Peyer's patch (tissue), 4 donors: ENCODE measurements around the gene VRK3. TPM values are rescaled to one million over a fixed set of nuclear protein-coding genes. Genes with fewer than 3 reads are reported as not detected.
A peak's percentile ranks its signal among the peaks of the same experiment; 100 is the strongest.

Experiments
- DNase-seq, 3 donors: peaks; one replicate each; pipeline ENCODE4 v3.0.0-alpha.2; 2017 to 2019
- H3K27ac ChIP-seq, 4 donors: fragments of 200-600 bp; sonication (generic); one replicate each; pipeline ENCODE4 v1.5.1; 2016 to 2019
- H3K27me3 ChIP-seq, 2 donors: fragments of 200-600 bp; sonication (generic); one replicate each; pipeline ENCODE4 v1.5.1; 2019
- H3K36me3 ChIP-seq, 3 donors: fragments of 200-600 bp; sonication (generic); one replicate each; pipeline ENCODE4 v1.5.1; 2016 to 2019
- H3K4me1 ChIP-seq, 4 donors: fragments of 200-600 bp; sonication (generic); one replicate each; pipeline ENCODE4 v1.5.1; 2016 to 2019
- H3K4me3 ChIP-seq, 4 donors: fragments of 200-600 bp; sonication (generic); 1 replicate in 3 of 4; 2 replicates in 1 of 4; pipeline ENCODE4 v1.5.1; 2016 to 2019; ENCODE audit warnings: mild to moderate bottlenecking in 1 of 4
- H3K9me3 ChIP-seq, 4 donors: fragments of 200-600 bp; sonication (generic); one replicate each; pipeline ENCODE4 v1.5.1; 2016 to 2019; ENCODE audit warnings: mild to moderate bottlenecking in 1 of 4
- POLR2A ChIP-seq, 2 donors: fragments of 450-650 bp; IDR thresholded peaks; one replicate each; pipeline ENCODE4 v1.5.1; 2017; ENCODE audit warnings: antibody characterized with exemption in 2 of 2, mild to moderate bottlenecking in 2 of 2, moderate library complexity in 2 of 2
- total RNA-seq, 4 donors: library from RNA; depleted of rRNA; stranded (reverse); fragments of >200 nt; gene quantifications; one replicate each; pipeline ENCODE4 v1.1.0, GENCODE V29; 2016
- TF ChIP-seq, protein P1 (sequence below), 6 experiments: fragments of 450-650 bp in 4 of 6; fragments of 200-600 bp in 2 of 6; sonication (generic) in 1 of 6; IDR thresholded peaks; one replicate each; pipeline ENCODE4 v1.5.1; 2017 to 2019; ENCODE audit warnings: antibody characterized with exemption in 6 of 6, mild to moderate bottlenecking in 3 of 6, moderate library complexity in 1 of 6

Gene VRK3
- total RNA-seq, 4 donors from 2014 or later: 76.7 to 98.1 (median 83.9) TPM

- Histone ChIP-seq H3K9me3 (no peaks in the 10 kb centered on the region), H3K4me1 (peaks cover 0 to 10% (median 0%) of the 10 kb centered on the region in 4 donors), H3K36me3 (peaks cover 0 to 91% (median 0%) of the 10 kb centered on the region in 3 donors), H3K4me3 (no peak overlapping the region), H3K27ac (no peak overlapping the region), H3K27me3 (no peaks in the 10 kb centered on the region)
- no peak for DNase-seq
- TF ChIP-seq, protein P1, sequence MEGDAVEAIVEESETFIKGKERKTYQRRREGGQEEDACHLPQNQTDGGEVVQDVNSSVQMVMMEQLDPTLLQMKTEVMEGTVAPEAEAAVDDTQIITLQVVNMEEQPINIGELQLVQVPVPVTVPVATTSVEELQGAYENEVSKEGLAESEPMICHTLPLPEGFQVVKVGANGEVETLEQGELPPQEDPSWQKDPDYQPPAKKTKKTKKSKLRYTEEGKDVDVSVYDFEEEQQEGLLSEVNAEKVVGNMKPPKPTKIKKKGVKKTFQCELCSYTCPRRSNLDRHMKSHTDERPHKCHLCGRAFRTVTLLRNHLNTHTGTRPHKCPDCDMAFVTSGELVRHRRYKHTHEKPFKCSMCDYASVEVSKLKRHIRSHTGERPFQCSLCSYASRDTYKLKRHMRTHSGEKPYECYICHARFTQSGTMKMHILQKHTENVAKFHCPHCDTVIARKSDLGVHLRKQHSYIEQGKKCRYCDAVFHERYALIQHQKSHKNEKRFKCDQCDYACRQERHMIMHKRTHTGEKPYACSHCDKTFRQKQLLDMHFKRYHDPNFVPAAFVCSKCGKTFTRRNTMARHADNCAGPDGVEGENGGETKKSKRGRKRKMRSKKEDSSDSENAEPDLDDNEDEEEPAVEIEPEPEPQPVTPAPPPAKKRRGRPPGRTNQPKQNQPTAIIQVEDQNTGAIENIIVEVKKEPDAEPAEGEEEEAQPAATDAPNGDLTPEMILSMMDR (IDR thresholded peaks at IDR 0.05): no peak
- no peak for TF ChIP-seq POLR2A (IDR thresholded peaks at IDR 0.05)
Measured at GRCh38 chr19:50008532-50008931, 16.6 kb downstream of the VRK3 start.

- DNase-seq: no peak
- TF ChIP-seq, protein P1 (IDR thresholded peaks at IDR 0.05): no peak
- TF ChIP-seq POLR2A (IDR thresholded peaks at IDR 0.05): no peak
- H3K4me1 ChIP-seq: peaks cover 0 to 11% (median 0%) of the 10 kb centered on the region in 4 donors
- H3K27ac ChIP-seq: no peak overlapping the region
- no peaks in the 10 kb centered on the region for H3K9me3 ChIP-seq
- peaks cover 0 to 90% (median 0%) of the 10 kb centered on the region in 3 donors for H3K36me3 ChIP-seq
- no peak overlapping the region for H3K4me3 ChIP-seq
- no peaks in the 10 kb centered on the region for H3K27me3 ChIP-seq
Measured at GRCh38 chr19:50007947-50008346, 17.2 kb downstream of the VRK3 start.

DNA sequence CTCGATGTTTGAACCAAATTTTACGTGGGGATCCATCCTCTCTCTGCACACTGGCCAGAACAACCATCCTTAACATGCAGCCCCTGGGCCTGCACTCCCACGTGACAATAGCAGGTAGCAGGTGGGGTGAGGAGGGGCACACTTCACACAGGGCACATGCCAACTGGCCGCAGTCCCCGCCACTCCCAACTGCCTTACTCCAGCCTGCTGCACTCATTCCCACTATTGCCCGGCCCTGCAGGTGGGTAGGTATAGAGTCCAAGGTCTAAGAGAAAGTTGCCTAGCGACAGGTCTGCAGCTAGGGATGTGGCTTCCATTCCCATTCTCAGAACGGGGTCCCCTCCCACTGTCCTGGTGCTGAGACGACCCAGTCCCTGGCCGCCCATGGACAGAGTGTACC lies 18.0 kb downstream of the VRK3 start:
- H3K27me3 ChIP-seq: no peaks in the 10 kb centered on the region
- peaks cover 0 to 90% (median 0%) of the 10 kb centered on the region in 3 donors for H3K36me3 ChIP-seq
- DNase-seq: no peak
- H3K27ac ChIP-seq: no peak overlapping the region
- H3K4me3 ChIP-seq: no peak overlapping the region
- H3K4me1 ChIP-seq: peaks cover 0 to 11% (median 0%) of the 10 kb centered on the region in 4 donors
- H3K9me3 ChIP-seq: no peaks in the 10 kb centered on the region
- TF ChIP-seq POLR2A (IDR thresholded peaks at IDR 0.05): no peak
- TF ChIP-seq, protein P1 (IDR thresholded peaks at IDR 0.05): no peak

GRCh38 chr19:50005428-50005827 lies 19.7 kb downstream of the VRK3 start:
- Histone ChIP-seq H3K27ac (no peak overlapping the region), H3K4me3 (no peak overlapping the region), H3K9me3 (no peaks in the 10 kb centered on the region), H3K4me1 (peaks cover 0 to 11% (median 0%) of the 10 kb centered on the region in 4 donors), H3K27me3 (no peaks in the 10 kb centered on the region), H3K36me3 (peaks cover 0 to 92% (median 0%) of the 10 kb centered on the region in 3 donors)
- TF ChIP-seq POLR2A (IDR thresholded peaks at IDR 0.05): no peak
- no peak for DNase-seq

DNA sequence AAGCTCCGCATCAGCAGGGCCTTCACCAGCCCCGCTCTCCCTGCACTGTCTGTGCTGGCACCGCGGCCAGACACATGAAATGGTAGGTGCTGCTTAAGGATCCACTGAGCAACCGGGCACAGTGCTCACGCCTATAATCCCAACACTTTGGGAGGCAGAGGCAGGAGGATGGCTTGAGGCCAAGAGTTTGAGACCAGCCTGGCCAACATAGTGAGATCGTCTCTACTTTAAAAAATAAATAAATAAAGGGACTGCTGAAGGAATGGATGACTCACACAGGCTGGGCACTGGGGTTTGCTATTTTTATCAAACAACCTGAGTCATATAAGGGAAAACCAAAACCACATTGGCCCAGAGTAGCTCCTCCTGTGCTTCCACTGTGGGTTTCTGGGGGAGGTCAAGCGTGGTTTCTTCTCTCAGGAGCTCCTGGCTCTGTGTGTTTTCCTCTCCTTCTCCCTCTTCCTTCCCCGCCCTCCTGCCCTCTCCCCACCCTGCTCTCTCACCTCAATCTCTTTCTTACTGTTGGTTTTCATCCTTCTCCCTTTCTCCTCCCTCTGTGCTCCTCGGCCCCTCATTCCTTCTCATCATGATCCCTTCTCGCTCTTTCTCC lies 21.3 kb downstream of the VRK3 start:
- no peak overlapping the region for H3K4me3 ChIP-seq
- no peaks in the 10 kb centered on the region for H3K9me3 ChIP-seq
- H3K4me1 ChIP-seq: peaks cover 0 to 11% (median 0%) of the 10 kb centered on the region in 4 donors
- TF ChIP-seq, protein P1 (IDR thresholded peaks at IDR 0.05): no peak
- no peak for TF ChIP-seq POLR2A (IDR thresholded peaks at IDR 0.05)
- H3K27me3 ChIP-seq: no peaks in the 10 kb centered on the region
- peak overlapping the region in 2 of 4 donors; percentile 36 to 52 for H3K27ac ChIP-seq
- DNase-seq: no peak
- peaks cover 0 to 96% (median 0%) of the 10 kb centered on the region in 3 donors for H3K36me3 ChIP-seq

DNA sequence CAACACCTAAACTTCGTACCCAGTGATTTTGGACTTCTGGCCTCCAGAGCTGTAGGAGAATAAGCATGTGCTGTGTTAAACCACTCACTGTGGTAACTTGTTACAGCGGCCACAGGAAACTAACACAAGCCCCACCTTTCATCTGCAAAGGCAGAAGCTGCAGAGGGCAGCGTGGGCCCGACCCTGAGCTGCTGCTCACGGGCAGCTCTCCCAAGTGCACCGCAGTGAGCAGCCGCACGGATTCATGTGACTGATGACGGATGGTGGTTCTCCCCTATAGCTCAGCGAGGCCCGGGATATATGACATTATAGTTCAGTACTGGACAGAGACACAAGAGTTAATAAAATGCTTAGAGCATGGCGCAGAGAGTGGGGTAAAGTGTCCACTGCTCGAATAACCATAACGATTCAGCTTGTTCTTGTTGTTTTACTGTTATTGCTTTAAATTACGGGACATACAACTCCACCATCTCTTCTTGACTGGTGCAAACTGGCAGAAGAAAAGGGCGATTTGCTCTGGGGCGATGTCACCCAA lies 21.9 kb downstream of the VRK3 start:
- Histone ChIP-seq H3K4me1 (peaks cover 0 to 11% (median 0%) of the 10 kb centered on the region in 4 donors), H3K9me3 (no peaks in the 10 kb centered on the region), H3K36me3 (peaks cover 0 to 96% (median 0%) of the 10 kb centered on the region in 3 donors), H3K27ac (no peak overlapping the region), H3K4me3 (no peak overlapping the region), H3K27me3 (no peaks in the 10 kb centered on the region)
- TF ChIP-seq, protein P1 (IDR thresholded peaks at IDR 0.05): no peak
- no peak for TF ChIP-seq POLR2A (IDR thresholded peaks at IDR 0.05)
- no peak for DNase-seq
